NCI-H2196 treated with DMSO at 0.1 percent for 48 hours (cell line): ENCODE measurements around the gene SLIT3.

Source experiments
- DNase-seq: peaks from one replicate; lab custom pipeline; 2025; ENCODE audit not compliant: unreplicated experiment; lab: John Stamatoyannopoulos, UW

The SLIT3 gene

DNA sequence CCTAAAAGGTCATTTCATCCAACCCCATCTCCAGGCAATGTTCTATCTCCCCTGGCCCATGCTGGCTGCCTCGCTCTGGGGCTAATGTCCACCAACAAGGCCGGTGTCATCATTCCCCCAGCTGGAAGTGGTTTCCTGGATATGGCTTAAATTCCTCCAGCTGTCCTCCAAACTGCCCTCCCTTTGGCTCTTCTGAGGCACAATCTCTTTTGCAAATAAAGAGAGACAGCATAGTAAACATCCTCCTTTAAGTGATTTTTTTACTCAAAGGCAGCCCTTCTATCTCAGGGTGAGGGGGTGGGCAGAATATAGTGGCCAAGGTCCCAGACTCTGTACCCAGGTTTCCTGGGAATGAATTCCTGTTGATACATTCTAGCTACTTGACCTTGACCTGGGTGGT, 604.3 kb downstream of the SLIT3 start:
- DNase-seq, result no peak

DNA sequence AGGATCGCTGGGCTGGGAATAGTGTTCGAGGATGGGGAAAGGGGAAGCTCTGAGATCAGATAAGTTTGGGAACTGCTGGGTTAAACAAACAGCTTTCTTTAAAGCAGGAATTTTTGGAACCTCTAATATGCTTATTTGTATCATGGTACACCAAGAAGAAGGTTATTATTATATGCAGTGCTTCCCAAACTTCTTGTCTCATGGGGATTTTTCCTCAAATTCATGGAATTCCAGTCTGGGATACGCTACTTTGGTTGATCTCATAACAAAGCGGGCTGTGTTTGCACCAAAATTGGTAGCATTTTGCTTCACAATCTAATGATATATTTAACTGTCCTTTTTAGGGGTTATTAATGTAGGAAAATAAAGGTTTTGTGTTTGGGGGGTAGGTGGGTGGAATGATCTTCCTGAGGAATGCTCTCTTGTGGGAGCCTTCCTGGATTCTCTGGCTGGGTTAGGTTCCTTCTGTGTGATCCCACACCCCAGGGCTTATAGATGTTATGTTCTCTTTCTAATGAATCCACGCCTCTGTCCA, 605.6 kb downstream of the SLIT3 start:
- DNase-seq, result no peak

- DNase-seq, result no peak
Measured at GRCh38 chr5:168694289-168694688, 606.6 kb downstream of the SLIT3 start.

DNA sequence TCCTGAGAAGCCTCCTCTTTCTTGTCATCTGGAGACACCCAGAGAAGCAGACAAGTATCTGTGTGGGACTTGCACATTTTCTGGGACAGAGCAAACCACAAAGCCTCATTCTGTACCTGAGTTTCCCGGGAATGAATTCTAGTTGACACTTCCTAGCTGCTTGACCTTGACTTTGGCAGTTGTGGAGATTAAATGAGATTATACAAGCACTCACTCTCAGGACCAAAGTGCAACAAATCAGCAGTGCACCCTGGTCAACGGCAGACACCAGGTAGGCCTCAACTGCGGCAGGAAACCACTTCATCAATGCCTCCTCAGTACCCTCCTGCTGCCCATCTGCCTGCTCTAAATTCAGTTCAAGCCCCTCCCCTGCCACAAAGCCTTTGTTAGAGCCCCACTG, 607.1 kb downstream of the SLIT3 start:
- no peak for DNase-seq

GRCh38 chr5:168693297-168693696, 607.6 kb downstream of the SLIT3 start:
- no peak for DNase-seq

- DNase-seq, result no peak
Measured at GRCh38 chr5:168691891-168692290, 609.0 kb downstream of the SLIT3 start.

DNA sequence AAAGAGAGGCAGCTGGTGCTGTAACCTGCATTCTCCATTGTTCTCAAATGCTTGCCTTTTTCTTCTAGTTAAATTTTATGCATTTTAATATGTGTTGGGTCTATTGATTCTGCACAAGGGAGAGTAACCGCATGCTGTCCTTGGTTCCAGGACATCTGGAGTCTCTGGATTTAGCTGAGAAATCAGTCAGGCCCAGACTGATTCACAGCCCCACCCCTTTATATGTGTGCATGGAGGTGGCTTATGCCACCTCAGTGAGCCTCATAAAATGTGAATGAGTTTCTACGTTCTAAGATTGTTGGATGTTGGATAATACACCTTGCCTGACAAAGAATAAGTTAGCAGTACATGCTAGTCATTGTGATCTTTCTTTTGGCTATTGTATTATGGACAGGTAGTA, 611.7 kb downstream of the SLIT3 start:
- no peak for DNase-seq

DNA sequence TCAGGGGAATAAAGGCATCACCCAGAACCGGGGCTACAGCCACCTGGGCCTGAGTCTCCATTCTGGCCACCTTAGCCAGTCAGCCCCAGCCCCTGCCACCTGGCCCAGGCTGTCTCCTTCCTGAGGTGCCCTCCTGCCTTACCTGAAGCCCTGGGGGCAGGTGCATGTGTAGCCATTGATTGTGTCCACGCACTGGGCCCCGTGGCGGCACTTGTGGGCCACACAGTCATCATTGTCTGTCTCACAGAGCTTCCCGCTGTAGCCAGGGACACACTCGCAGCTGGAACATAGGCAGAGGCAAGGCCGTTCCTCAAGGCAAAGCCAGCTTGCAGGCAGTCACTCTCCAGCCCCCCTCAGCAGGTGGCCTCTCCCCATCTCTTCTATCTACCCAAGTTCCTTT, 614.1 kb downstream of the SLIT3 start:
- no peak for DNase-seq

- DNase-seq, result no peak
Measured at GRCh38 chr5:168685566-168685965, 615.4 kb downstream of the SLIT3 start.

DNA sequence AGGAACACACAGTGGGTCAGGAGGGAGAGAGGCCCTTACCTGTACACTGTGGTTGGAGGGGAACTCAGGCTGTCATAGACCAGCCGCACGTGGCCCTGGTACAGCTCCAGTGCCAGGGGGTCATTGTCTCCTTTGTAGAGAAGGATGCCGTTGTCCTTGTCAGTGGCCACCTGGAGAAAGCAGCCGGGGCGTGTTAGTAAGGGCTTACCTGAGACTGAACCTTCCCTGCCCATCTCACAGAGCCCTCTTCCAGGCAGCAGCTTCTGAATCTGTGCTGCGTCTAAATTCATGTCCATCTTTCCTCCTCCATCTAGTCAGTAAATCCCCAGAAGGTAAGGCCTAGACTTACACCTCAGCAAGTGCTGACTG, 617.0 kb downstream of the SLIT3 start:
- no peak for DNase-seq

DNA sequence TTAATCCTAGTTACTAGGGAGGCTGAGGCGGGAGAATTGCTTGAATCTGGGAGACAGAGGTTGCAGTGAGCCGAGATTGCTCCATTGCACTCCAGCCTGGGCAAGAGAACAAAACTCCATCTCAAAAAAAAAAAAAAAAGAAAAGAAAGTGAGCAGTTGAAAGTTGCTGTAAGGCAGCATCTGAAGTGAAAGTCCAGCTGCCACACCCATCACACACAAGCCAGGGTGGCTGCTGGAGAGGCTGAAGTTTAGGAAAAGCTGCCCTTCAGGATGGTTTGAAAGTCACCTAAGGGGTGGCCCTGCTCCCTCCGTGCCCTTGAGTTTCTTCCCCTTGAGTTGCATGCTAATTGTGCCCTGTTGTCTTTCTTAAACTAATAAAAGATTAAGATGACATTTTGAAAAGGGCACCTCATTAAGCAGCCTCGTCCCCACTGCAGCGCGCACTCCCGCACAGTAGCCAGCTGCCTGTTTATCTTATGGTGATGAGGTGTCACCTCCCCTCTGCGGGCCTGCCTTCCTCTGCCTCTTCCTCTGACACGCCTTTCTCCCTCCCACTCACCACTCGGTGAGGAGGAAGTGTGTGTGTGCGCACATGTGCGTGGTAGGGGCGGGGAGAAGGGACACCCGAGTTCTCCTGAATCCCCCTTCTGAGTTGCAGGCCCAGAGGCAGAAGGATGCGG, 617.6 kb downstream of the SLIT3 start:
- no peak for DNase-seq

DNA sequence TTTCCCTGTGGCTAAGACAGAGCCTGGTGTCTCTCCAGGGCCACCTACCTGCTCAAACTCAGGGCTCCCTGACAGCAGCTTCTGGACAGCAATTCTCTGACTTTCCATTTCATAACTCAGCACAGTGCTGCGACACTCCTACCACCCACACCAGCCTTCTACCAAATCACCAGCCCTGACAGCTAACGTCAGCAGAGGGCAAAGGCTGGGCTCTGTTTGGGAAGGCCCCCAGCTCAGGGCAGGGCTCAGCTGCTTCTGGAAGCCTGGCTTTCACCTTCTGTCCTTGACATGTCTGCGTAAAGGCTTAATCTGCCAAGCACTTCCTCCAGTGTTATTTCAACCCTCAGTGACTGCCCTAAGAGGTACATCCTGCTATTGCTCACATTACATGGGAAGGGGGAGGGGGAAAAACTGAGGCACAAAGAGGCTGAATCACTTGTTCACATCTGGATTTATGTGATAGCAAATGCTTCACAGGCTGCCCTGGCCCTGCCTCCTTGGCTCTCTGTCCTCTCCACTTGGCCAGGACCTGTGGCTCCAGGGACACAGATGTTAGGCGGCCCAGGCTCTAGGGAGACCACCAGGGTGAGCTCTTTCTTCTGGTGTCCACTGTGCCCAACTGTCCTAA, 619.3 kb downstream of the SLIT3 start:
- no peak for DNase-seq

GRCh38 chr5:168680395-168680794, 620.5 kb downstream of the SLIT3 start:
- DNase-seq, result no peak

- DNase-seq, result peak; percentile 28
Measured at GRCh38 chr5:168679515-168679920, 621.4 kb downstream of the SLIT3 start.

GRCh38 chr5:168676501-168676900, 624.4 kb downstream of the SLIT3 start:
- DNase-seq, result no peak

DNA sequence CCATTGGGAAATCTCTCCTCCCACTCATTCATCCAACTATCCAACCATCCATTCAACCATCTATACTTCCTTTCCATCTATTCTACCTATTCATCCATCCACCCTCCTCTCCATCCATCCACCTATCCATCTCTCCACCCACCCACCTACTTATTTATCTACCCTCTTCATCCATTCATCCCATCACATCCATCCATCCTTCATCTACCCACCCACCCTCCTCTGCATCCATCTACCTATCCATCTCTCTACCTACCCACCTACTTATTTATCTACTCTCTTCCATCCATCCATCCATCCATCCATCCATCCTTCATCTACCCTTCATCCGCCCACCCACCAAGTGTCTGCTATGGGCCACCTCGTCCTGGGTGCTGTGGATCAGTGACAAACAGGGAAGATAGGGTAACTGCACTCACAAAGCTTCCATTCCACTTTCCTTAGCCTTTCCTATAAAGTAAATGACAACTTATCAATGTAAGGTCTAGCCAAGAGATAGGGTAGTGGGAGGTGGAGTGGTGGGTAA, 625.0 kb downstream of the SLIT3 start:
- DNase-seq, result no peak

DNA sequence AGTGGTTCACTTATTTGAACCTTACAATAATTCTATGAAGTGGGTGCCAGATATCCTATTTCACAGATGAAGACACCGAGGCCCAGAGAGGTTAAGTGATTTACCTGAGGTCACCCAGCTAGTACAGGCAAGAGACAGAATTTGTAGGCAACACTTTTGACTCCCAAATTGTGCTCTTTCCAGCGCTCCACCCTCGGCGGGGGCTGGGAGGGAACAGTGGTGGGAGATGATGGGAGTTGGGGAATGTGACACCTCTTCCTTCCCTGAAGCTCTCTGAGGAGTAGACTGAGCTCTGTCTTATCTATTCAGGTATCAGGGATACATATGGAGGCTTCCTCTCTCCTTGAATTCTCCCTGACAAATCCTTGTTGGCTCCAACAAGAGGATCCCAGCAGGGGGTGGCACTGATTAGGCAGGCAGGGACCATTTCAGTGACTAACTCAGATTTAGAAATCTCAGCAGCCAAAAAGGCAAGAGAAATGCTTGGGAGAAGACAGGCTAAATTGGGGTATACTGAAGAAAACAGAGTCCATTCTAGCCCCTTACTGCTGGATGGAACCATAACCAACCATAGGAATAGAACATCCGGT, 626.0 kb downstream of the SLIT3 start:
- no peak for DNase-seq

GRCh38 chr5:168672888-168673287, 628.1 kb downstream of the SLIT3 start:
- DNase-seq, result no peak

- DNase-seq, result no peak
Measured at GRCh38 chr5:168672016-168672415, 628.9 kb downstream of the SLIT3 start.

DNA sequence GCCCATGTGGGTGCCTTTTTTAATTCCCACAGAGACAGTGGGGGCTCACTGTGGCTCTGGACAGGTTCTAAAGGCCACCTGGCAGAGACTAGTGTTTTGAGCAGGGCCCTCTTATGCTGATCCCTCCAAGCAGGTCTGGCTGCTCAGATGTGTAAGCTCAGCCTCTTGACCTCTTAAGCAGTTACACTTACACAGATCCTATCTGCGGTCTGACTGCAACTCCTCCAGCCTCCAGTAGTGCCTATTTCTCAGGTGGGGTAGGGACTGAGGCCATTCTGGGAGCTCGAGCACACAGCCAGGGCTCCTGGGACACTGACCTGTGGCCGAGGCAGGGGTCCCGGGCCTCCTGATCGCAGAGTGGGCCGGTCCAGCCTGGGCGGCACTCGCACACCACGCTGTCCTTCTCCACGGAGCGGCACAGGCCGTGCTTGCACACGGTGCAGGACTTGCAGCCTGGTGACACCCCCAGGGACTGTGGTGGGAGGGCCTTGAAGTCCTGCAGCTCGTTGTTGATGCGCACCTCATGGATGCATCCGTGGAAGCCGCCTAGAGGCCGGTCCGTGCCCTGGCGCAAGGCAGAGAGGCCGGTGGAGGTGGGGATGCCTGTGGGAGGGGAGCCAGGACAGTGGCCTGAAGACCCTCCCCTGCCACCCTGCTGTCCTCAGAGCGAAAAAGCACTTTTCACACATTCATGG, 629.9 kb downstream of the SLIT3 start:
- DNase-seq, result no peak

GRCh38 chr5:168669668-168670378, 631.1 kb downstream of the SLIT3 start:
- DNase-seq, result no peak
